Adrenal gland (tissue), 5 donors: ENCODE data around the gene TDRD7.

Source experiments
- CTCF ChIP-seq, 6 experiments: fragments of 450-650 bp in 4 of 6; fragments of 200-600 bp in 2 of 6; sonication (generic) in 1 of 6; IDR thresholded peaks; 1 replicate in 5 of 6; 2 replicates in 1 of 6; pipeline versions ENCODE4 v1.5.1 to v1.8.0; 2016 to 2021; ENCODE audit warnings: antibody characterized with exemption in 6 of 6, mild to moderate bottlenecking in 2 of 6, moderate library complexity in 1 of 6
- POLR2A ChIP-seq, 2 donors: fragments of 450-650 bp; IDR thresholded peaks; one replicate each; pipeline ENCODE4 v1.6.1; 2017; ENCODE audit warnings: antibody characterized with exemption in 2 of 2, mild to moderate bottlenecking in 2 of 2, moderate library complexity in 1 of 2
- donor health status: DM: no; HTN: no; CAD: no.

DNA sequence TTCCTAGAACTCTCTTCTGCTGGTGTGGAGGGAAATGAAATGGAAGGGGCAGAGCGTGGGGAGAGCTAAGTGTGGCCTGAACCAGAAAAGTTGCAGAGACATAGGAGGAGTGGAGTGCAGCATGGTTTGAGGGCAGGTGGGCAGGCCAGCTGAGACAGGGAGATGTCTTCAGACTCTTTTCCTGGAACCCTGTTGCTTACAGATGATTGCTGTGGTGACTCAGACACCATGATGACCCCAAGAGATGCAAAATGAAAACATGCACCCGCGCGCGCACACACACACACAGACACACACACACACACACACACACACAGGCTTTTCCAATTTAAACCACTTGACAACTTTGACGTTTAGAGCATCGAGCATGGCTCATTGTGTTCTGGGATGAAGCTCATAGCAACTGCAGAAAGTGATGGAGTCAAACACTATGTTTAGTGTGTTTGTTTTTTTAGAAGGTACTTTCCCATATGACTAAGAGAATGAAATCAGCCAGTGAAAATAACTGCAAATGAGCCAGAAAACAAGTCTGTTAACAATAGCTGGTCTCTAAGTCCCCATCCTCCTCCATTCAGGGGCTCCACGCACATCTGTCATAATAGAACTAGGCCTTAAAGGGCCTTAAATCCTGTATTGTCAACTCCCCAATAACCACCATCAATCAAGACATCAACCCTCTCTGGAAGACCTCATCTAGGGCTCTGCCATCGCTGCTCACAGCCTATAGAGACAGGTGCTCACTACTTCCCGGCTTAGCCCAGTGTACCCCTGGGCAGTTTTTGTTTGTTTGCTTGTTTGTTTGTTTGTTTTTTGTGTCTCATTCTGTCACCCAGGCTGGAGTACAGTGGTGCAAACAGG is 99.1 kb downstream of the TDRD7 start:
- no peak for TF ChIP-seq CTCF (IDR thresholded peaks at IDR 0.05)
- no peak for TF ChIP-seq POLR2A (IDR thresholded peaks at IDR 0.05)
